ENCODE results near the gene MPPED2. TPM values are rescaled to one million over a fixed set of nuclear protein-coding genes. Genes with fewer than 3 reads are reported as not detected.

MPPED2 gene
- total and polyA plus RNA-seq, 8 donors, result 2.0 to 5.0 (median 3.8) TPM

- WGBS, 2 donors, result 33 to 39% methylated on average over 1 of the region's 1 CpG
- no peak for DNase-seq
- Histone ChIP-seq H3K4me3 (no peak overlapping the region), H3K9me3 (no peaks in the 10 kb centered on the region), H3K36me3 (no peaks in the 10 kb centered on the region), H3K4me1 (peaks cover 0 to 4% (median 0%) of the 10 kb centered on the region in 3 donors), H3K27ac (no peak overlapping the region), H3K27me3 (no peaks in the 10 kb centered on the region)
- no peak for TF ChIP-seq CTCF (IDR thresholded peaks at IDR 0.05)
- intact Hi-C loops (cut with DNase I), result no loop called here
- FAIRE-seq, result no peak
- no peak for ATAC-seq
Measured at GRCh38 chr11:30451167-30451566, 135.0 kb downstream of the MPPED2 start.

GRCh38 chr11:30447058-30447640 is 139.0 kb downstream of the MPPED2 start:
- H3K27me3 ChIP-seq, result no peaks in the 10 kb centered on the region
- no peak for ATAC-seq
- H3K27ac ChIP-seq, result no peak overlapping the region
- no peak for DNase-seq
- H3K9me3 ChIP-seq, result no peaks in the 10 kb centered on the region
- 52 to 56% methylated on average over 9 of the region's 9 CpGs for WGBS, 2 donors
- no peak for FAIRE-seq
- no peak overlapping the region for H3K4me3 ChIP-seq
- intact Hi-C loops (cut with DNase I), result no loop called here
- no peaks in the 10 kb centered on the region for H3K4me1 ChIP-seq
- H3K36me3 ChIP-seq, result no peaks in the 10 kb centered on the region
- no peak for TF ChIP-seq CTCF (IDR thresholded peaks at IDR 0.05)

GRCh38 chr11:30446520-30446919 is 139.6 kb downstream of the MPPED2 start:
- FAIRE-seq, result no peak
- intact Hi-C loops (cut with DNase I), result no loop called here
- H3K4me3 ChIP-seq, result no peak overlapping the region
- H3K4me1 ChIP-seq, result no peaks in the 10 kb centered on the region
- H3K36me3 ChIP-seq, result no peaks in the 10 kb centered on the region
- no peak for DNase-seq
- H3K27me3 ChIP-seq, result no peaks in the 10 kb centered on the region
- TF ChIP-seq CTCF (IDR thresholded peaks at IDR 0.05), result no peak
- H3K9me3 ChIP-seq, result no peaks in the 10 kb centered on the region
- H3K27ac ChIP-seq, result no peak overlapping the region
- ATAC-seq, result no peak
- 35 to 39% methylated on average over 7 of the region's 7 CpGs for whole genome bisulfite sequencing, 2 donors

- no peak overlapping the region for H3K27ac ChIP-seq
- H3K36me3 ChIP-seq, result no peaks in the 10 kb centered on the region
- no peaks in the 10 kb centered on the region for H3K4me1 ChIP-seq
- no peak overlapping the region for H3K4me3 ChIP-seq
- intact Hi-C loops (cut with DNase I), result no loop called here
- no peak for ATAC-seq
- FAIRE-seq, result no peak
- 23 to 27% methylated on average over 2 of the region's 2 CpGs for WGBS, 2 donors
- no peaks in the 10 kb centered on the region for H3K9me3 ChIP-seq
- H3K27me3 ChIP-seq, result no peaks in the 10 kb centered on the region
- no peak for TF ChIP-seq CTCF (IDR thresholded peaks at IDR 0.05)
- no peak for DNase-seq
Measured at GRCh38 chr11:30445056-30445455, 141.1 kb downstream of the MPPED2 start.

- Histone ChIP-seq H3K27ac (no peak overlapping the region), H3K4me3 (no peak overlapping the region), H3K27me3 (no peaks in the 10 kb centered on the region), H3K36me3 (no peaks in the 10 kb centered on the region), H3K4me1 (no peaks in the 10 kb centered on the region), H3K9me3 (no peaks in the 10 kb centered on the region)
- ATAC-seq (no peak), FAIRE-seq (no peak), DNase-seq (no peak)
- intact Hi-C loops (cut with DNase I), result no loop called here
- TF ChIP-seq CTCF (IDR thresholded peaks at IDR 0.05), result no peak
- 61 to 75% methylated on average over 4 of the region's 4 CpGs for WGBS, 2 donors
Measured at GRCh38 chr11:30440510-30440909, 145.6 kb downstream of the MPPED2 start.

Measured in pancreas (tissue), 10 donors.